Lower leg skin (tissue), 4 donors: ENCODE data around the gene CTSH. TPM values are rescaled to one million over a fixed set of nuclear protein-coding genes. Genes with fewer than 3 reads are reported as not detected.

Experiments used
- DNase-seq, 2 donors: peaks; one replicate each; pipeline ENCODE4 v3.0.0-alpha.2; 2019; ENCODE audit warnings: low spot score in 2 of 2
- H3K4me3 ChIP-seq: fragments of 200-600 bp; sonication (generic); 2 replicates; pipeline ENCODE4 v1.5.1; 2017; ENCODE audit warnings: mild to moderate bottlenecking, low read depth; ENCODE audit not compliant: poor library complexity, severe bottlenecking
- POLR2A ChIP-seq, 2 donors: fragments of 450-650 bp; IDR thresholded peaks; one replicate each; pipeline ENCODE4 v1.6.1; 2016 to 2017; ENCODE audit warnings: antibody characterized with exemption in 2 of 2, mild to moderate bottlenecking in 1 of 2, moderate library complexity in 1 of 2
- WGBS, 2 donors: methylation state at CpG; one replicate each; pipeline ENCODE4 v1.1.5; 2018; 5-methylcytosine and 5-hydroxymethylcytosine counted together
- intact Hi-C: fragments of 100-400 bp; cut with DNase I; formaldehyde crosslinking; loops from one replicate; pipeline ENCODE4 v1.15.0; 2023; ENCODE audit warnings: low total_unique reads
- total RNA-seq, 4 donors: library from RNA; depleted of rRNA; stranded (reverse); fragments of >200 nt; gene quantifications; one replicate each; pipeline ENCODE4 v1.1.0, GENCODE V29; 2016
- TF ChIP-seq, protein P1 (sequence below), 3 donors: fragments of 450-650 bp; IDR thresholded peaks; one replicate each; pipeline ENCODE4 v1.5.1; 2016; ENCODE audit warnings: antibody characterized with exemption in 3 of 3, mild to moderate bottlenecking in 3 of 3, moderate library complexity in 2 of 3

Gene CTSH
- total RNA-seq, 4 donors from 2014 or later, result 213 to 518 (median 291) TPM

DNA sequence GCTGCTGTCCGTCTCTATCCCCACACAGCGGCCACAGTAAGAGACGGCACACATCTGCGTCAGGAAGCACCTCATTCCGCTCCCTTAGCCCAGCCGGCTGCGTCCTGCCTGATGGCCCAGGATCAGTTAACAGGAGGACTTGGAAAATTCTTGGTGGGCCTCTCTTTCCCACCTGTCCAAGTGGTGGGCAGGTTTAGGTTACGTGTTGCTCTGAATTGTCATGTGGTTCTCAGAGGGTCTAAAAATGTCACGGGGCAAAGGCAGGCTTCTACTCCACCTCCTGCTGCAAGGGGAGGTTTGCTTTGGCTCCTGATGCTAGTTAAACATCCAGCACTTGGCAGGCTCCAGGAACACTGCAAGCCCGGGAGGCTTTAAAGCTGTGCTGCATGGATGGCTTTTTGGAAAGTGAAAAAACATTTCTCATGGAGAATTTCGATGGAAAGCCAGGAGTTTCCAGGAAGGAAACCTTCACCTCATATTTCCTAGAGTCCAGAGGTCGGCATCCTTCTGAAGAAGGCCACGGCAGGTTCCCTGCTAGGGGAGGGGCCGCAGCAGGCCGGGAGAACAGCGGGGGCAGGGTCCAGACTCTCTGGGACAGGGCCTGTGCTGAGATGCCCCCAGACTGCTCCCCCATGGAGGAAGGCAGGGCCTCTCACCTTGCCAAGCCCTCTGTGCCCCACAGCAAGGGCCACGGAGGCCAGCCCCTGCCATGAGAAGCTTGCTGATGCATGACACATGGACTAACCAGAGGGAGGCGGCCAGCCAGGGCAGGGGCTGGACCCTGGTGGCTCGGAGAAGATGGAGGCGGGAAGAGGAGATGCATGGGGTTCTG lies 10.8 kb downstream of the CTSH start:
- DNase-seq, result no peak
- H3K4me3 ChIP-seq, result no peak overlapping the region
- 44 to 45% methylated on average over 20 of the region's 20 CpGs for WGBS, 2 donors
- TF ChIP-seq POLR2A (IDR thresholded peaks at IDR 0.05), result no peak
- TF ChIP-seq, protein P1, sequence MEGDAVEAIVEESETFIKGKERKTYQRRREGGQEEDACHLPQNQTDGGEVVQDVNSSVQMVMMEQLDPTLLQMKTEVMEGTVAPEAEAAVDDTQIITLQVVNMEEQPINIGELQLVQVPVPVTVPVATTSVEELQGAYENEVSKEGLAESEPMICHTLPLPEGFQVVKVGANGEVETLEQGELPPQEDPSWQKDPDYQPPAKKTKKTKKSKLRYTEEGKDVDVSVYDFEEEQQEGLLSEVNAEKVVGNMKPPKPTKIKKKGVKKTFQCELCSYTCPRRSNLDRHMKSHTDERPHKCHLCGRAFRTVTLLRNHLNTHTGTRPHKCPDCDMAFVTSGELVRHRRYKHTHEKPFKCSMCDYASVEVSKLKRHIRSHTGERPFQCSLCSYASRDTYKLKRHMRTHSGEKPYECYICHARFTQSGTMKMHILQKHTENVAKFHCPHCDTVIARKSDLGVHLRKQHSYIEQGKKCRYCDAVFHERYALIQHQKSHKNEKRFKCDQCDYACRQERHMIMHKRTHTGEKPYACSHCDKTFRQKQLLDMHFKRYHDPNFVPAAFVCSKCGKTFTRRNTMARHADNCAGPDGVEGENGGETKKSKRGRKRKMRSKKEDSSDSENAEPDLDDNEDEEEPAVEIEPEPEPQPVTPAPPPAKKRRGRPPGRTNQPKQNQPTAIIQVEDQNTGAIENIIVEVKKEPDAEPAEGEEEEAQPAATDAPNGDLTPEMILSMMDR (IDR thresholded peaks at IDR 0.05), result no peak
- intact Hi-C loops, result no loop called here

DNA sequence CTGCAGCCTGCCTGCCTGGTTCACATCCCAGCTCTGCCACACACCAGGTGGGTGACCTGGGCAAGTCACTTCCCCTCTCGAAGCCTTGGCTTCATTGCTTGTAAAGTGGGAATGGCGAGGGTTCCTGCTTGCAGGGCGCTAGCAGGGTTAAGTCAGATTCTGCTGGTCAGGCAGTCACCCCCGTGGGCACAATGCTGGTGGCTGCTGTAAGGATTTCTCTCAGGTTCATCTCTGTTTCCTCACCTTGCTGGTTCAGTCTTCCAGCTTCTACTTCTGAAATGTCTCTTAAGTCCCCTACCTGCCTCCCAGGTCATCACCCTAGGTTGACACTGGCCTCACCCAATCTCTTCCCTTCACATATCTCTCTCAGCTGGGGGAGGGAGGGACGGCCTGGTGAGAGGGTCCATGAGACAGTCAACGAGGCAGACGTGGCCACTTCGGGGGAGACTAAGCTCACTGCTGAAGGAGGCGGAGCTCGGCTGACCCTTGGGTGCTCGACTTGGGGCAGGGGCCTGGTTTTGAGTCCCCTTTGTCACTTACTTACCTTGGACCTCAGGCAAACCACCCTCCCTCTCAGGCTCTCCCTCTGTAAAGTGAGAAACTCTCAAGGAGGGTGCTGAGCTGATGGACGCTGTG lies 11.5 kb downstream of the CTSH start:
- no peak for TF ChIP-seq POLR2A (IDR thresholded peaks at IDR 0.05)
- TF ChIP-seq, protein P1 (IDR thresholded peaks at IDR 0.05), result no peak
- H3K4me3 ChIP-seq, result no peak overlapping the region
- no peak for DNase-seq
- 74 to 82% methylated on average over 12 of the region's 12 CpGs for WGBS, 2 donors
- intact Hi-C loops, result no loop called here

DNA sequence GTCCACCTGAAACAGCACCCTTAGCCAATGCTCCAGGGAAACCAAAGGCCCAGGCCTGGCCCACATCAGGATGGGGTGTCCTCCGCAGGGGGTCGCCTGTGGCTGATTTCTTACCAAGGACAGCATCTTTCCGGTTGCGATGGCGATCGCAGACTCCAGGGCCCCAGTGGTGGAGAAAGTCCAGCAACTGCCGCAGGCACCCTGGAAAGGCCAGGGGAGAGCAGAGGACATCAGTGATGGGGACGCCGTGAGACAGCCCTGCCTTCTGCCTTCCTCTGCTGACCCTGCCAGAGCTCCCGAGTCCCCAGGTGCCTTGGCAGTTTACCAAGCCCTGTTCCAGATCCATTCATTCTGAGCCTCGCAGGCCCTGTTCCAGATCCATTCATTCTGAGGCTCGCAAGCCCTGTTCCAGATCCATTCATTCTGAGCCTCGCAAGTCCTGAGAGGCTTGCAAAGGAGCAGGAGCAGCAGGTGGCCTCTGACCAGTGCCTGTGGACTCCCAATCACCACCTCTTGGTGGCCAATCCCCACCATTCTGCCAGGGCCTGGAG lies 12.5 kb downstream of the CTSH start:
- WGBS, 2 donors, result 63 to 78% methylated on average over 8 to 12 of the region's 13 CpGs

DNA sequence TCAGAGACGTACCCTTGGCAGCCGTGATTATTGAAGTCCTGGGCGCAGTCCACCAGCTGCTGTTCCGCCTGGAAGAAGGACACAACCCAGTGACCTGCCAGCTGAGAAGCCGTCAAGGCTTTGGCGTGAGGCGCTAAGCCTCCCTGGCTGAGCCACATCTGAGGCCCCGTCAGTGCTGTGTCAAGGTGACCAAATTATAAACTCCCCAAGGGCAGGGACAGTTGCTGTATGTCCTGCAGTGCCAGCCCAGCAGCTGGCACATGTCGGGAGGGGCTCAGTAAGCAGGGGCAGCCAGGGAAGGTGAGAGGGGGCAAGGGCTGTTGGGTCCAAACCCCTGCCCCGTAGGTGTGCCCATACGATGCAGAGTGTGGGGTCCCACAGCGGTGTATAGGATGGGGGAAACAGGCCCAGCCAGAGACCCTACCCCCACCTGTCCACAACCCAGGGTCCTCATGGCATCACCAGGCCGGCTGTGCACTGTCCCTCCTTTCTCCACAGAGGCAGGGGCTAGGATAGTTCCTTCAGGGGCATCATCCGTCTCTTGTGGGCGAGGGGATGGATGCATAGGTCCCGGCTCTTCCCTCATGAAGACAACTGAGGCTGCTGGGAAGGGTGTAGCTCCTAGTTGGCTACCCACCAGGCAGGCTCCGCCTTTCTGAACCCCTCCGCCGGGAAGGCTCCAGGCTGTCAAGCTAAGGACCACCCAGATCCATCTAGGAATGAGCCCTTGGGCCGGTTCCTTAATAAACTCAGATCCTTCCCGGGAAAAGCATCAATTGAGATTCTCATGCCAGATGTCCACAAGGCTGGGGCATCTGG lies 13.2 kb downstream of the CTSH start:
- TF ChIP-seq POLR2A (IDR thresholded peaks at IDR 0.05), result no peak
- TF ChIP-seq, protein P1 (IDR thresholded peaks at IDR 0.05), result no peak
- intact Hi-C loops, result no loop called here
- WGBS, 2 donors, result 65 to 73% methylated on average over 16 to 21 of the region's 21 CpGs
- DNase-seq, result no peak
- H3K4me3 ChIP-seq, result no peak overlapping the region

More for the DNA sequence above, 12.5 kb downstream of the CTSH start:
- TF ChIP-seq, protein P1 (IDR thresholded peaks at IDR 0.05), result no peak
- no peak for TF ChIP-seq POLR2A (IDR thresholded peaks at IDR 0.05)
- H3K4me3 ChIP-seq, result no peak overlapping the region
- no peak for DNase-seq
- intact Hi-C loops, result no loop called here

DNA sequence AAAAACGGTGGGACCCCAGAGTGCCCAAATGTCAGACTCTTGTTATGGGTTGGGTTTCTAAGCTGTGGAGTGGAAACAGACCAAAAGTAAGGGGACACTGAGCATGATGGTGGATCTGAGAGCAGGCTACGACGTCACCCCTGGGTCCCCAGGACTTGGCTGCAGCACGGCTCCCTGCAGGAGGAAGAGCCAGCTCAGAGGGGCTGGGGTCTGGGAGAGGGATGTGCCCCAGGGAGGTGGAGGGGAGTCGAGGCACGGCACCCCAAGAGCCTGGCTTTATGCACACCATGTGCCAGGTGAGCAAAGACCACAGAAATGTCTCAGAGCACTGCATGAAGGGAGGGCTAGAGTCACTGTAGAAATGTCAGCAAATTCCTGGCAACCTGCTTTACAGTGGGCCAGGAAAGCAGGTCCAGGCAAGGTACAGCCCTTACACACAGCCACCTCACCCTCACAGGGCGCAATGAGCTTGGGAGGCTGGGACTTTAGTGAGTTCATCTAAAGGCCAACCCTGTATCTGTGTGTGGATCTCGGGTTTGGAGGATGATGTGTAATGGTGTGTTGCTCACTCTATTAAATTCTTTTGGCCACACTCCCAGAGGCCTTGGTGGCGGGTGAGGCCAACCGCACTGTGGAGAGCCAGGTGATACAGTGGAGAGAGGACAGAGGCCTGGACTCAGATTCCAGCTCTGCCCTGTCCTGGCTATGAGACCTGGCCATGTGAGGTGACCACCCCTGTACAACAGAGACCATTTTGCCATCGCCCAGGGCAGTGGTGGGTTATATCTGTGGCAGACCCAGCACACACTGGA lies 14.1 kb downstream of the CTSH start:
- no peak overlapping the region for H3K4me3 ChIP-seq
- TF ChIP-seq, protein P1 (IDR thresholded peaks at IDR 0.05), result no peak
- no peak for TF ChIP-seq POLR2A (IDR thresholded peaks at IDR 0.05)
- intact Hi-C loops, result no loop called here
- no peak for DNase-seq
- WGBS, 2 donors, result 46 to 54% methylated on average over 11 of the region's 11 CpGs
